ENCODE measurements around the gene TFF1.

GRCh38 chr21:42319851-42320572 lies 46.3 kb downstream of the TFF1 start:
- TF ChIP-seq CTCF (conservative IDR thresholded peaks at IDR 0.05; ENCODE audit: low read depth, low read length) (0 out of 2 replicates have a peak, but pooled peaks have one; percentile 18), EZH2 (IDR thresholded peaks at IDR 0.05; ENCODE audit: low read length, unreplicated experiment) (no peak)

Data from PC-3 (cell line).